Naive thymus-derived CD4-positive, alpha-beta T cell (primary cell): ENCODE measurements around the gene CEP20. TPM values are rescaled to one million over a fixed set of nuclear protein-coding genes. Genes with fewer than 3 reads are reported as not detected.
A peak's percentile ranks its signal among the peaks of the same experiment; 100 is the strongest.

ENCODE experiments used
- ATAC-seq: fragments of 150-1000 bp; cut with Tn5 transposase; 2 replicates; pipeline ENCODE4 v1.10.0; 2021; ENCODE audit warnings: mild to moderate bottlenecking, moderate library complexity
- CTCF ChIA-PET: fragments of 350-600 bp; sonication (Branson Sonifier 250); formaldehyde crosslinking; loops from one replicate; lab custom pipeline; 2021; ENCODE audit warnings: antibody characterized with exemption; lab: Charles Lee
- POLR2A ChIA-PET: fragments of 350-600 bp; sonication (Branson Sonifier 250); formaldehyde crosslinking; loops from one replicate; lab custom pipeline; 2021; ENCODE audit warnings: antibody characterized with exemption, inconsistent platforms; lab: Charles Lee
- DNase-seq, 9 donors: peaks; one replicate each; pipeline versions ENCODE4 v3.0.0 to v3.0.0-alpha.2; 2020 to 2022; ENCODE audit warnings: mixed read lengths in 1 of 9
- H3K27ac ChIP-seq: one replicate; pipeline ENCODE4 v1.7.0; 2013; ENCODE audit warnings: mild to moderate bottlenecking, low read depth, low read length, moderate library complexity
- H3K27me3 ChIP-seq, 2 donors: one replicate each; pipeline ENCODE4 v1.7.0; 2013; ENCODE audit warnings: low read length in 2 of 2, mild to moderate bottlenecking in 2 of 2, moderate library complexity in 2 of 2; ENCODE audit not compliant: control insufficient read depth in 2 of 2, insufficient read depth in 2 of 2
- H3K36me3 ChIP-seq, 3 experiments: 1 replicate in 2 of 3; 2 replicates in 1 of 3; pipeline ENCODE4 v1.7.0; 2013; ENCODE audit warnings: low read length in 3 of 3, mild to moderate bottlenecking in 3 of 3, moderate library complexity in 1 of 3; ENCODE audit not compliant: insufficient read depth in 3 of 3, control insufficient read depth in 2 of 3
- H3K4me1 ChIP-seq, 2 donors: one replicate each; pipeline ENCODE4 v1.7.0; 2013; ENCODE audit warnings: low read length in 2 of 2, mild to moderate bottlenecking in 2 of 2, moderate library complexity in 1 of 2; ENCODE audit not compliant: control insufficient read depth in 2 of 2, insufficient read depth in 2 of 2
- H3K4me3 ChIP-seq: 2 replicates; pipeline ENCODE4 v1.7.0; 2013; ENCODE audit warnings: mild to moderate bottlenecking, low read length
- H3K9me3 ChIP-seq, 3 experiments: 1 replicate in 2 of 3; 2 replicates in 1 of 3; pipeline ENCODE4 v1.7.0; 2013; ENCODE audit warnings: low read length in 3 of 3; ENCODE audit not compliant: control insufficient read depth in 2 of 3
- H3K27ac Mint-ChIP-seq, 9 donors: one replicate each; pipeline ENCODE4 v1.8.0; 2020 to 2022; ENCODE audit warnings: mixed read lengths in 9 of 9, mild to moderate bottlenecking in 8 of 9, moderate library complexity in 5 of 9, inconsistent platforms in 2 of 9
- H3K27me3 Mint-ChIP-seq, 5 donors: one replicate each; pipeline ENCODE4 v1.8.0; 2021 to 2022; ENCODE audit warnings: mixed read lengths in 5 of 5, mild to moderate bottlenecking in 1 of 5
- H3K36me3 Mint-ChIP-seq, 5 donors: one replicate each; pipeline ENCODE4 v1.8.0; 2020 to 2022; ENCODE audit warnings: mixed read lengths in 5 of 5, mild to moderate bottlenecking in 3 of 5, inconsistent platforms in 1 of 5
- H3K4me1 Mint-ChIP-seq, 7 donors: one replicate each; pipeline ENCODE4 v1.8.0; 2020 to 2022; ENCODE audit warnings: mixed read lengths in 7 of 7, mild to moderate bottlenecking in 3 of 7, inconsistent platforms in 1 of 7
- H3K4me3 Mint-ChIP-seq, 10 donors: one replicate each; pipeline ENCODE4 v1.8.0; 2020 to 2022; ENCODE audit warnings: mild to moderate bottlenecking in 10 of 10, mixed read lengths in 10 of 10, moderate library complexity in 6 of 10, inconsistent platforms in 2 of 10
- H3K9me3 Mint-ChIP-seq, 11 donors: one replicate each; pipeline ENCODE4 v1.8.0; 2020 to 2022; ENCODE audit warnings: mixed read lengths in 11 of 11, mild to moderate bottlenecking in 4 of 11, inconsistent platforms in 1 of 11, moderate library complexity in 1 of 11
- intact Hi-C, 2 donors: fragments of 100-400 bp; cut with micrococcal nuclease; formaldehyde crosslinking; loops; one replicate each; pipeline ENCODE4 v1.15.1; 2023
- polyA plus RNA-seq, 2 donors: library from polyadenylated mRNA; unstranded; fragments of 300-500 nt; fragmentation: Illumina TruSeq; gene quantifications; one replicate each; pipeline ENCODE4 v1.2.3, GENCODE V29; 2021
- total RNA-seq, 6 experiments: library from RNA in 5 of 6; stranded (reverse) in 5 of 6; gene quantifications; 1 replicate in 5 of 6; 2 replicates in 1 of 6; pipeline ENCODE4 v1.2.3 and lab custom pipeline; 2021 to 2026

Gene CEP20
- total and polyA plus RNA-seq, 7 experiments from 2014 or later: 15.4 to 34.9 (median 27.8) TPM

- Mint-ChIP-seq H3K4me1 (peaks cover 0 to 35% (median 0%) of the 10 kb centered on the region in 7 donors), H3K27ac (peak overlapping the region in 1 of 9 donors; percentile 52), H3K4me3 (peak overlapping the region in 1 of 10 donors; percentile 35), H3K27me3 (peaks cover 0 to 3% (median 0%) of the 10 kb centered on the region in 5 donors), H3K36me3 (no peaks in the 10 kb centered on the region), H3K9me3 (no peaks in the 10 kb centered on the region)
- ATAC-seq: no peak
- H3K36me3 ChIP-seq: no peaks in the 10 kb centered on the region
- POLR2A ChIA-PET: interaction anchor here (1.1 kb wide), 1 partner anchor 11 kb away, joined by 5 read pairs; the partner anchor contains the start of gene CEP20
- H3K27me3 ChIP-seq: no peaks in the 10 kb centered on the region
- H3K4me3 ChIP-seq: no peak overlapping the region
- intact Hi-C loops: no loop called here
- no peaks in the 10 kb centered on the region for H3K9me3 ChIP-seq
- CTCF ChIA-PET: no interaction called here
- no peaks in the 10 kb centered on the region for H3K4me1 ChIP-seq
- no peak overlapping the region for H3K27ac ChIP-seq
- DNase-seq: peak in 1 of 9 donors; percentile 54
Observed at GRCh38 chr16:15899538-15900100, 11.2 kb upstream of the CEP20 start.

DNA sequence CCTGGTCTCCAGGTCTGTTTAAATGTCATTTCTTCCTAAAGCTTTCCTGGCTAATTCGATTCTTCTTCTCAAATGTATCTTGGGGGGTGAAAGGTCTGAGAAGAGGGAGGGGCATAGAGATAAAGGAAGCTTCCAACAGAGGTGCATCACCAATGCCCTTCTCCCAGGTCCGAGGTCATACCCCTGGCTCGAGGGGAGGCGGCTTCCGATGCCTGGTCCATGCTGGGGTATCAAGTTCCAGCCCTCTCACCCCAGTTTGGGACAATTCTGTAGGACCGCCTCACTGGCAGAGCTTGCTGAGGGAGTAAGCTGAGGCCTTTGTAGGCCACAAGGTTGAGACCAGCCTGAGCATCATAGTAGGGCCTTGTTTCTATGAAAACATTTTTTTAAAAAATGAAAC is 10.3 kb upstream of the CEP20 start:
- peak overlapping the region in 1 of 10 donors; percentile 73 for H3K4me3 Mint-ChIP-seq
- no peak for ATAC-seq
- no peaks in the 10 kb centered on the region for H3K9me3 Mint-ChIP-seq
- CTCF ChIA-PET: no interaction called here
- Histone ChIP-seq H3K4me3 (no peak overlapping the region), H3K9me3 (no peaks in the 10 kb centered on the region), H3K36me3 (no peaks in the 10 kb centered on the region), H3K4me1 (no peaks in the 10 kb centered on the region), H3K27ac (no peak overlapping the region), H3K27me3 (no peaks in the 10 kb centered on the region)
- H3K4me1 Mint-ChIP-seq: peaks cover 0 to 35% (median 0%) of the 10 kb centered on the region in 7 donors
- POLR2A ChIA-PET: interaction anchor here (0.6 kb wide), 1 partner anchor 11 kb away, joined by 3 read pairs; no protein-coding TSS in a partner anchor
- intact Hi-C loops: no loop called here
- no peaks in the 10 kb centered on the region for H3K27me3 Mint-ChIP-seq
- H3K27ac Mint-ChIP-seq: peak overlapping the region in 1 of 9 donors; percentile 88
- no peaks in the 10 kb centered on the region for H3K36me3 Mint-ChIP-seq
- DNase-seq: no peak

GRCh38 chr16:15897834-15898254 is 9.4 kb upstream of the CEP20 start:
- Mint-ChIP-seq H3K9me3 (no peaks in the 10 kb centered on the region), H3K27me3 (no peaks in the 10 kb centered on the region), H3K4me3 (peak overlapping the region in 1 of 10 donors; percentile 73), H3K36me3 (no peaks in the 10 kb centered on the region), H3K27ac (peak overlapping the region in 1 of 9 donors; percentile 88), H3K4me1 (peaks cover 0 to 35% (median 0%) of the 10 kb centered on the region in 7 donors)
- DNase-seq (peak in 1 of 9 donors; percentile 36), ATAC-seq (no peak)
- intact Hi-C loops: no loop called here
- Histone ChIP-seq H3K27ac (no peak overlapping the region), H3K9me3 (no peaks in the 10 kb centered on the region), H3K4me1 (no peaks in the 10 kb centered on the region), H3K4me3 (no peak overlapping the region), H3K36me3 (no peaks in the 10 kb centered on the region), H3K27me3 (no peaks in the 10 kb centered on the region)
- ChIA-PET POLR2A (interaction anchor here (0.6 kb wide), 1 partner anchor 34 kb away, joined by 3 read pairs; no protein-coding TSS in a partner anchor), CTCF (no interaction called here)

- H3K27ac Mint-ChIP-seq: peak overlapping the region in 1 of 9 donors; percentile 88
- H3K27me3 ChIP-seq: no peaks in the 10 kb centered on the region
Observed at GRCh38 chr16:15897121-15897780, 8.8 kb upstream of the CEP20 start.

GRCh38 chr16:15894571-15895374 is 6.4 kb upstream of the CEP20 start:
- H3K36me3 Mint-ChIP-seq: no peaks in the 10 kb centered on the region
- intact Hi-C loops: no loop called here
- H3K9me3 Mint-ChIP-seq: no peaks in the 10 kb centered on the region
- POLR2A ChIA-PET: no interaction called here
- Histone ChIP-seq H3K4me1 (no peaks in the 10 kb centered on the region), H3K36me3 (no peaks in the 10 kb centered on the region), H3K27me3 (no peaks in the 10 kb centered on the region), H3K27ac (no peak overlapping the region), H3K4me3 (no peak overlapping the region), H3K9me3 (no peaks in the 10 kb centered on the region)
- no peak overlapping the region for H3K4me3 Mint-ChIP-seq
- H3K4me1 Mint-ChIP-seq: peaks cover 0 to 31% (median 0%) of the 10 kb centered on the region in 7 donors
- DNase-seq: no peak
- ATAC-seq: no peak
- CTCF ChIA-PET: interaction anchor here (0.5 to 0.6 kb wide), 2 partner anchors 52 to 213 kb away, joined by 3 to 5 read pairs; no protein-coding TSS in a partner anchor
- peak overlapping the region in 1 of 9 donors; percentile 23 for H3K27ac Mint-ChIP-seq
- no peaks in the 10 kb centered on the region for H3K27me3 Mint-ChIP-seq

More at GRCh38 chr16:15897121-15897780, 8.8 kb upstream of the CEP20 start:
- ATAC-seq (no peak), DNase-seq (no peak)
- H3K4me3 ChIP-seq: no peak overlapping the region
- no peaks in the 10 kb centered on the region for H3K9me3 ChIP-seq
- H3K4me1 ChIP-seq: no peaks in the 10 kb centered on the region
- Mint-ChIP-seq H3K4me3 (no peak overlapping the region), H3K9me3 (no peaks in the 10 kb centered on the region), H3K4me1 (peaks cover 0 to 35% (median 0%) of the 10 kb centered on the region in 7 donors), H3K27me3 (no peaks in the 10 kb centered on the region), H3K36me3 (no peaks in the 10 kb centered on the region)
- no peaks in the 10 kb centered on the region for H3K36me3 ChIP-seq
- ChIA-PET POLR2A (no interaction called here), CTCF (no interaction called here)
- intact Hi-C loops: no loop called here
- H3K27ac ChIP-seq: no peak overlapping the region

DNA sequence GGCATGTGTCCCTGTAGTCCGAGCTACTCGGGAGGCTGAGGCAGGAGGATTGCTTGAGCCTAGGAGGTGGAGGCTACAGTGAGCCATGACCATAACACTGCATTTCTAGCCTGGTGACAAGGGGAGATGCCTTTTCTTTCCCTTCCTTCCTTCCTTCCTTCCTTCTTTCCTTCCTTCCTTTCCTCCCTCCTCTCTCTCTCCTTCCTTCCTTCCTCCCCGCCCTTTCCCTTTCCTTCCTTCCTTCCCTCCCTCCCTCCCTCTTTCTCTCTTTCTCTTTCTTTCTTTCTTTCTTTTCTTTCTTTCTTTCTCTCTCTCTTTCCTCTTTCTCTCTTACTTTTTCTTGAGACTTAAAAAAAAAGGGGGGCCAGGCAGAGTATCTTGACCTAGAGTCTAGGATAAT is 3.1 kb upstream of the CEP20 start:
- DNase-seq (no peak), ATAC-seq (no peak)
- peaks cover 15 to 23% (median 22%) of the 10 kb centered on the region in 7 donors for H3K4me1 Mint-ChIP-seq
- Histone ChIP-seq H3K4me3 (no peak overlapping the region), H3K36me3 (peaks cover 0 to 4% (median 0%) of the 10 kb centered on the region in 3 experiments), H3K4me1 (peaks cover 15 to 17% of the 10 kb centered on the region in 2 donors), H3K27ac (no peak overlapping the region), H3K27me3 (no peaks in the 10 kb centered on the region), H3K9me3 (no peaks in the 10 kb centered on the region)
- ChIA-PET CTCF (no interaction called here), POLR2A (no interaction called here)
- no peak overlapping the region for H3K27ac Mint-ChIP-seq
- H3K9me3 Mint-ChIP-seq: no peaks in the 10 kb centered on the region
- no peaks in the 10 kb centered on the region for H3K27me3 Mint-ChIP-seq
- intact Hi-C loops: no loop called here
- H3K4me3 Mint-ChIP-seq: no peak overlapping the region
- H3K36me3 Mint-ChIP-seq: peaks cover 0 to 4% (median 0%) of the 10 kb centered on the region in 5 donors
